IMR-90 (cell line): Measurements from ENCODE around the gene MCF2L. TPM values are rescaled to one million over a fixed set of nuclear protein-coding genes. Genes with fewer than 3 reads are reported as not detected.

Experiments
- ATAC-seq: fragments of 200-7000 bp; cut with Tn5 transposase; 2 replicates; pipeline ENCODE4 v1.9.1; 2020; ENCODE audit warnings: low read depth, mild to moderate bottlenecking, moderate library complexity
- BruUV-seq: library from RNA; stranded (reverse); fragments of 400-500 nt; replicated peaks from 2 replicates; lab custom pipeline; 2021; lab: Mats Ljungman, UMichigan
- CTCF ChIA-PET: fragments of 300-600 bp; formaldehyde crosslinking; extraction: SDS; loops from one replicate; lab custom pipeline; 2021; ENCODE audit warnings: antibody characterized with exemption; lab: Yijun Ruan, JAX
- POLR2A ChIA-PET: fragments of 300-600 bp; sonication (Branson Sonifier 250); formaldehyde crosslinking; loops from one replicate; lab custom pipeline; 2022; ENCODE audit warnings: antibody characterized with exemption; ENCODE audit not compliant: unreplicated experiment; lab: Charles Lee
- DNase-seq: peaks from one replicate; pipeline ENCODE4 v3.0.0; 2013
- H2AFZ ChIP-seq: replicated peaks from 2 replicates; pipeline ENCODE3; 2013; ENCODE audit warnings: low read length, mild to moderate bottlenecking; ENCODE audit not compliant: poor library complexity
- H2AK5ac ChIP-seq: 2 replicates; pipeline ENCODE4 v1.6.1; 2013; ENCODE audit warnings: low read depth, low read length, inconsistent platforms
- H2AK9ac ChIP-seq: replicated peaks from 2 replicates; pipeline ENCODE3; 2013; ENCODE audit warnings: mild to moderate bottlenecking, low read depth, low read length, moderate library complexity; ENCODE audit not compliant: poor library complexity
- H2BK120ac ChIP-seq: 2 replicates; pipeline ENCODE4 v1.6.1; 2013; ENCODE audit warnings: low read depth, low read length, inconsistent platforms
- H2BK15ac ChIP-seq: 3 replicates; pipeline ENCODE4 v1.6.1; 2013; ENCODE audit warnings: low read depth, low read length, inconsistent platforms
- H2BK20ac ChIP-seq: 2 replicates; pipeline ENCODE4 v1.6.1; 2013; ENCODE audit warnings: low read depth, mild to moderate bottlenecking, inconsistent platforms, low read length, moderate library complexity
- H2BK5ac ChIP-seq: 2 replicates; pipeline ENCODE4 v1.6.1; 2013; ENCODE audit warnings: mild to moderate bottlenecking, low read depth, low read length, inconsistent platforms; ENCODE audit not compliant: poor library complexity, severe bottlenecking
- H3K14ac ChIP-seq: replicated peaks from 2 replicates; pipeline ENCODE4 v1.6.1; 2013; ENCODE audit warnings: low read depth, low read length, inconsistent platforms
- H3K18ac ChIP-seq: 2 replicates; pipeline ENCODE4 v1.6.1; 2013; ENCODE audit warnings: low read depth, low read length, control low read depth
- H3K23ac ChIP-seq: 2 replicates; pipeline ENCODE4 v1.6.1; 2013; ENCODE audit warnings: low read depth, low read length, inconsistent platforms
- H3K27ac ChIP-seq: 2 replicates; pipeline ENCODE4 v1.5.1; 2013; ENCODE audit warnings: mild to moderate bottlenecking, control low read depth, low read length; ENCODE audit not compliant: insufficient read depth
- H3K27me3 ChIP-seq: 2 replicates; pipeline ENCODE4 v1.6.1; 2013; ENCODE audit warnings: low read length; ENCODE audit not compliant: control insufficient read depth, insufficient read depth
- H3K36me3 ChIP-seq: 2 replicates; pipeline ENCODE4 v1.6.1; 2013; ENCODE audit warnings: low read length, mixed read lengths; ENCODE audit not compliant: control insufficient read depth, insufficient read depth
- H3K4ac ChIP-seq: 2 replicates; pipeline ENCODE4 v1.6.1; 2013; ENCODE audit warnings: low read depth, low read length, inconsistent platforms
- H3K4me1 ChIP-seq: 2 replicates; pipeline ENCODE4 v1.6.1; 2013; ENCODE audit warnings: low read length, mixed read lengths; ENCODE audit not compliant: control insufficient read depth, insufficient read depth
- H3K4me2 ChIP-seq: 2 replicates; pipeline ENCODE4 v1.6.1; 2013; ENCODE audit warnings: low read depth, mild to moderate bottlenecking, control low read depth, low read length, moderate library complexity
- H3K4me3 ChIP-seq: 2 replicates; pipeline ENCODE4 v1.5.1; 2013; ENCODE audit warnings: low read depth, mild to moderate bottlenecking, control low read depth, low read length, moderate library complexity; ENCODE audit not compliant: insufficient read depth
- H3K56ac ChIP-seq: 2 replicates; pipeline ENCODE4 v1.6.1; 2013; ENCODE audit warnings: low read length, inconsistent platforms; ENCODE audit not compliant: insufficient read depth; ENCODE audit errors: extremely low read depth
- H3K79me1 ChIP-seq, 2 experiments: 2 replicates each; pipeline ENCODE4 v1.6.1; 2013; ENCODE audit warnings: low read length in 2 of 2, inconsistent platforms in 1 of 2, low read depth in 1 of 2
- H3K9ac ChIP-seq: 2 replicates; pipeline ENCODE4 v1.6.1; 2013; ENCODE audit warnings: low read depth, low read length, control low read depth
- H3K9me1 ChIP-seq: 2 replicates; pipeline ENCODE4 v1.6.1; 2013; ENCODE audit warnings: low read length, inconsistent platforms; ENCODE audit not compliant: insufficient read depth
- H3K9me3 ChIP-seq: 2 replicates; pipeline ENCODE4 v1.6.1; 2013; ENCODE audit warnings: low read length; ENCODE audit not compliant: control insufficient read depth, insufficient read depth
- H4K20me1 ChIP-seq: 2 replicates; pipeline ENCODE4 v1.6.1; 2013; ENCODE audit warnings: low read length, inconsistent platforms; ENCODE audit not compliant: insufficient read depth
- H4K5ac ChIP-seq: 2 replicates; pipeline ENCODE4 v1.6.1; 2013; ENCODE audit warnings: mild to moderate bottlenecking, low read depth, low read length, control low read depth
- H4K8ac ChIP-seq, 2 experiments: 2 replicates each; pipeline ENCODE4 v1.6.1; 2013; ENCODE audit warnings: low read depth in 2 of 2, low read length in 2 of 2, control low read depth in 1 of 2, inconsistent platforms in 1 of 2
- H4K91ac ChIP-seq: 2 replicates; pipeline ENCODE4 v1.6.1; 2013; ENCODE audit warnings: low read depth, low read length, inconsistent platforms; ENCODE audit not compliant: insufficient read depth
- BHLHE40 ChIP-seq: fragments of 150-350 bp; IDR thresholded peaks from 2 replicates; pipeline ENCODE4 v1.6.1; 2016; ENCODE audit warnings: mild to moderate bottlenecking, low read depth, low read length
- CEBPB ChIP-seq: IDR thresholded peaks from 2 replicates; pipeline ENCODE4 v1.6.1; 2012; ENCODE audit warnings: low read depth, low read length, improper control_type of control experiment
- CHD1 ChIP-seq: IDR thresholded peaks from 2 replicates; pipeline ENCODE4 v1.6.1; 2012; ENCODE audit warnings: low read depth, low read length, improper control_type of control experiment
- RCOR1 ChIP-seq: IDR thresholded peaks from 2 replicates; pipeline ENCODE4 v1.6.1; 2012; ENCODE audit warnings: mild to moderate bottlenecking, low read length, improper control_type of control experiment; ENCODE audit not compliant: insufficient replicate concordance
- WGBS, 2 experiments: methylation state at CpG; one replicate each; pipeline versions ENCODE4 v1.1.5 to v1.1.7; 2013; ENCODE audit warnings: missing lambda C conversion rate in 2 of 2; ENCODE audit not compliant: insufficient read length in 1 of 2; ENCODE audit errors: extremely low coverage in 2 of 2; 5-methylcytosine and 5-hydroxymethylcytosine counted together
- dilution Hi-C: fragments of 300-500 bp; cut with HindIII; formaldehyde crosslinking; loops from one replicate; pipeline ENCODE4 v1.14.3; 2018; ENCODE audit warnings: low sequenced_read_pairs; ENCODE audit not compliant: unreplicated experiment
- in situ Hi-C: fragments of 300-500 bp; cut with MboI; formaldehyde crosslinking; loops from 3 replicates; pipeline ENCODE4 v1.14.3; 2019; ENCODE audit warnings: low sequenced_read_pairs, inconsistent platforms, mixed read lengths
- intact Hi-C: fragments of 100-400 bp; cut with micrococcal nuclease; formaldehyde crosslinking; loops from 2 replicates; pipeline ENCODE4 v1.10.0; 2022
- polyA plus RNA-seq, 3 experiments: library from polyadenylated mRNA; depleted of rRNA; stranded (reverse); fragments of >200 nt; gene quantifications; 2 replicates each; pipeline ENCODE4 v1.2.3, GENCODE V29; 2012; ENCODE audit warnings: low replicate concordance in 1 of 3
- total RNA-seq: library from RNA; depleted of rRNA; stranded (reverse); fragments of >200 nt; gene quantifications from 2 replicates; pipeline ENCODE4 v1.2.3, GENCODE V29; 2012

Gene MCF2L
- total and polyA plus RNA-seq, 2 of the 4 experiments (the other 2 are of a cell fraction) = 0.18 TPM; not detected in 1

DNA sequence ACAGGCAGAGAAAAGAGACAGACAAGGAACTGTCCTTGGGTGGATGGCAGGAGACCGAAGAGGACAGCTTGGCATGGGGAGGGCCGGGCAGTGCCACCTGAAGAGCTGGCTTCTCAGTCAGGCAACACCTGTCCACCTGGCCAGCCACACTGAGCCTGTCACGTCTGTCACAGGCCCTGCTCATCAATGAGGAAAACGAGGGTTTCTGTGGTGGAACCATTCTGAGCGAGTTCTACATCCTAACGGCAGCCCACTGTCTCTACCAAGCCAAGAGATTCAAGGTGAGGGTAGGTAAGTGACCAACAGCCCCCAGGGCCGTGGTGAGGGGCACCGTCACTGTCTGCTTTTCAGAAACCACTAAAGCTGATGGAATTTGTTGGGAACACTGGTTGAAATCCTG is 178.2 kb downstream of the MCF2L start:
- DNase-seq (no peak), ATAC-seq (no peak)
- BruUV-seq = no TSS peak
- H3K18ac ChIP-seq = no peak overlapping the region
- no peaks in the 10 kb centered on the region for H3K79me1 ChIP-seq
- no peak overlapping the region for H3K23ac ChIP-seq
- no peak for TF ChIP-seq CHD1
- TF ChIP-seq BHLHE40 = no peak
- TF ChIP-seq CEBPB = no peak
- TF ChIP-seq RCOR1 = no peak
- no peaks in the 10 kb centered on the region for H4K20me1 ChIP-seq
- H2BK15ac ChIP-seq = no peak overlapping the region
- H2AFZ ChIP-seq = no peak overlapping the region
- H2AK9ac ChIP-seq = no peak overlapping the region
- no peak overlapping the region for H2BK20ac ChIP-seq
- no peak overlapping the region for H4K5ac ChIP-seq
- H3K27me3 ChIP-seq = 0 out of 2 replicates have a peak, but pooled peaks cover 2% of the 10 kb centered on the region
- dilution Hi-C loops = no loop called here
- H2BK120ac ChIP-seq = no peak overlapping the region
- H3K9me3 ChIP-seq = no peaks in the 10 kb centered on the region
- no peak overlapping the region for H4K8ac ChIP-seq
- in situ Hi-C loops = no loop called here
- H3K9ac ChIP-seq = no peak overlapping the region
- H2BK5ac ChIP-seq = no peak overlapping the region
- H3K36me3 ChIP-seq = no peaks in the 10 kb centered on the region
- H3K9me1 ChIP-seq = no peaks in the 10 kb centered on the region; the same call in 1 of the 2 replicates
- no peak overlapping the region for H3K4me3 ChIP-seq
- H4K91ac ChIP-seq = no peak overlapping the region
- no peak overlapping the region for H3K4ac ChIP-seq
- no peak overlapping the region for H3K56ac ChIP-seq
- POLR2A ChIA-PET = no interaction called here
- intact Hi-C loops = no loop called here
- CTCF ChIA-PET = no interaction called here
- no peak overlapping the region for H3K27ac ChIP-seq
- H2AK5ac ChIP-seq = no peak overlapping the region
- H3K4me1 ChIP-seq = peaks cover 2% of the 10 kb centered on the region
- no peak overlapping the region for H3K4me2 ChIP-seq
- H3K14ac ChIP-seq = no peak overlapping the region
- 79% methylated on average over 4 of the region's 8 CpGs; no CpG with 5 or more reads in 1 of the 2 experiments for WGBS, 2 experiments
